ENCODE results near the gene NFYA. TPM values are rescaled to one million over a fixed set of nuclear protein-coding genes. Genes with fewer than 3 reads are reported as not detected.

Gene NFYA
- total and polyA plus RNA-seq, 9 of the 15 experiments (the other 6 are each of a cell fraction or from before 2014, with no cell fraction given) = 7.3 to 37.1 (median 21.8) TPM

DNA sequence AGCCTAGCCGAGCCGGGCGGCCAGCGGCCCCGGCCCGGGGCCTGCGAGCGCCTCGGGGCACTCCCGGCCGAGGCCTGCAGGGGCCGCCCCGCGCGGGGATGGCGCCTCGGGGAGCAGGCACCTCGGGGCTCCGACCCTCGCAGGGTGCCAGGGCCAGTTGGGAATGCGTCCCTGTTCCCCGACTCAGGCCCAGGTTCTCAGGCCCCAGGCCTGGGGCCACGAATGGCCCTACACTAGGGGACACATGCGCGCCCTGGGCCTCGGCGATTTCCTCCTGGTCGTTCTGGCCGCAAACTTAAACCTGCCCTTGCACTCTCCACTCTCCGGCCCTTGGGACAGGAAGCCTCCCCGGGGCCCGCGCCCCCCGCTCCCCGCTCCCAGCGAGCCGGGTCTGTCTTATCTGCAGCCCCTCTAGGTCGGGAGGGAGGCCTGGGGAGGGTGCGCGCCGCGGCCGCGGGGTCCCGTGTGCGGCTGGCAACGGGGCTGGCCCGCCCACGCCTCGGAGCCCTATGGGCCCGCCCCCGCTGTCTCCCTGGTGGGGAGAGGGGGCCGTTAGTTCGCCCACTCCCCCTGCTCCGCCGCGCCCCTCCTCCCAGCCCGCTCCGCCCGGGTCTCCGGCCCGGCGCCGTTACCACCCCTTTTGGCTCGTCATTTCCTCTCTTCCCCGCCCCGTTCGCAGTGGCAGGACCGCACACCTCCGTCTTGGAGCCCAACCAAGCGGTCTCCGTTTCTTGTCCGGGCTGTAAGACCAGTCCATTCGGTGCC is 611 bp downstream of the NFYA start (continued):
- TF ChIP-seq ILF3 (IDR thresholded peaks at IDR 0.05; ENCODE audit: borderline replicate concordance) = peak; percentile 22; the same call in 1 of the 2 replicates
- 0 out of 2 replicates have a peak, but pooled peaks have one; percentile 34 for TF ChIP-seq TRIM28 (IDR thresholded peaks at IDR 0.05)
- TF ChIP-seq NR1H2 (CRISPR knock-in tag; IDR thresholded peaks at IDR 0.05) = 0 out of 2 replicates have a peak, but pooled peaks have one; percentile 70
- TF ChIP-seq, protein P1, sequence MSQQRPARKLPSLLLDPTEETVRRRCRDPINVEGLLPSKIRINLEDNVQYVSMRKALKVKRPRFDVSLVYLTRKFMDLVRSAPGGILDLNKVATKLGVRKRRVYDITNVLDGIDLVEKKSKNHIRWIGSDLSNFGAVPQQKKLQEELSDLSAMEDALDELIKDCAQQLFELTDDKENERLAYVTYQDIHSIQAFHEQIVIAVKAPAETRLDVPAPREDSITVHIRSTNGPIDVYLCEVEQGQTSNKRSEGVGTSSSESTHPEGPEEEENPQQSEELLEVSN (IDR thresholded peaks at IDR 0.05; ENCODE audit: borderline replicate concordance in 1 of 2, extremely low read depth in 1 of 2, insufficient read depth in 1 of 2, insufficient read length in 1 of 2, low read depth in 1 of 2, low read length in 1 of 2, poor library complexity in 1 of 2, severe bottlenecking in 1 of 2) = peak in 1 of 2 experiments; percentile 8
- TF ChIP-seq, protein P2, sequence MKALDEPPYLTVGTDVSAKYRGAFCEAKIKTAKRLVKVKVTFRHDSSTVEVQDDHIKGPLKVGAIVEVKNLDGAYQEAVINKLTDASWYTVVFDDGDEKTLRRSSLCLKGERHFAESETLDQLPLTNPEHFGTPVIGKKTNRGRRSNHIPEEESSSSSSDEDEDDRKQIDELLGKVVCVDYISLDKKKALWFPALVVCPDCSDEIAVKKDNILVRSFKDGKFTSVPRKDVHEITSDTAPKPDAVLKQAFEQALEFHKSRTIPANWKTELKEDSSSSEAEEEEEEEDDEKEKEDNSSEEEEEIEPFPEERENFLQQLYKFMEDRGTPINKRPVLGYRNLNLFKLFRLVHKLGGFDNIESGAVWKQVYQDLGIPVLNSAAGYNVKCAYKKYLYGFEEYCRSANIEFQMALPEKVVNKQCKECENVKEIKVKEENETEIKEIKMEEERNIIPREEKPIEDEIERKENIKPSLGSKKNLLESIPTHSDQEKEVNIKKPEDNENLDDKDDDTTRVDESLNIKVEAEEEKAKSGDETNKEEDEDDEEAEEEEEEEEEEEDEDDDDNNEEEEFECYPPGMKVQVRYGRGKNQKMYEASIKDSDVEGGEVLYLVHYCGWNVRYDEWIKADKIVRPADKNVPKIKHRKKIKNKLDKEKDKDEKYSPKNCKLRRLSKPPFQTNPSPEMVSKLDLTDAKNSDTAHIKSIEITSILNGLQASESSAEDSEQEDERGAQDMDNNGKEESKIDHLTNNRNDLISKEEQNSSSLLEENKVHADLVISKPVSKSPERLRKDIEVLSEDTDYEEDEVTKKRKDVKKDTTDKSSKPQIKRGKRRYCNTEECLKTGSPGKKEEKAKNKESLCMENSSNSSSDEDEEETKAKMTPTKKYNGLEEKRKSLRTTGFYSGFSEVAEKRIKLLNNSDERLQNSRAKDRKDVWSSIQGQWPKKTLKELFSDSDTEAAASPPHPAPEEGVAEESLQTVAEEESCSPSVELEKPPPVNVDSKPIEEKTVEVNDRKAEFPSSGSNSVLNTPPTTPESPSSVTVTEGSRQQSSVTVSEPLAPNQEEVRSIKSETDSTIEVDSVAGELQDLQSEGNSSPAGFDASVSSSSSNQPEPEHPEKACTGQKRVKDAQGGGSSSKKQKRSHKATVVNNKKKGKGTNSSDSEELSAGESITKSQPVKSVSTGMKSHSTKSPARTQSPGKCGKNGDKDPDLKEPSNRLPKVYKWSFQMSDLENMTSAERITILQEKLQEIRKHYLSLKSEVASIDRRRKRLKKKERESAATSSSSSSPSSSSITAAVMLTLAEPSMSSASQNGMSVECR (CRISPR knock-in tag; IDR thresholded peaks at IDR 0.05) = peak; percentile 54; the same call in 1 of the 2 replicates
- TF ChIP-seq, protein P3, sequence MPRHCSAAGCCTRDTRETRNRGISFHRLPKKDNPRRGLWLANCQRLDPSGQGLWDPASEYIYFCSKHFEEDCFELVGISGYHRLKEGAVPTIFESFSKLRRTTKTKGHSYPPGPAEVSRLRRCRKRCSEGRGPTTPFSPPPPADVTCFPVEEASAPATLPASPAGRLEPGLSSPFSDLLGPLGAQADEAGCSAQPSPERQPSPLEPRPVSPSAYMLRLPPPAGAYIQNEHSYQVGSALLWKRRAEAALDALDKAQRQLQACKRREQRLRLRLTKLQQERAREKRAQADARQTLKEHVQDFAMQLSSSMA (CRISPR knock-in tag; IDR thresholded peaks at IDR 0.05) = 0 out of 2 replicates have a peak, but pooled peaks have one; percentile 77
- peak; percentile 85 for TF ChIP-seq FUS (optimal IDR thresholded peaks at IDR 0.05; ENCODE audit: low read depth, low read length)
- TF ChIP-seq ZFX (CRISPR knock-in tag; IDR thresholded peaks at IDR 0.05) = peak; percentile 98
- no peak for TF ChIP-seq BDP1 (IDR thresholded peaks at IDR 0.05; ENCODE audit: insufficient read depth, insufficient read length)
- TF ChIP-seq, protein P4, sequence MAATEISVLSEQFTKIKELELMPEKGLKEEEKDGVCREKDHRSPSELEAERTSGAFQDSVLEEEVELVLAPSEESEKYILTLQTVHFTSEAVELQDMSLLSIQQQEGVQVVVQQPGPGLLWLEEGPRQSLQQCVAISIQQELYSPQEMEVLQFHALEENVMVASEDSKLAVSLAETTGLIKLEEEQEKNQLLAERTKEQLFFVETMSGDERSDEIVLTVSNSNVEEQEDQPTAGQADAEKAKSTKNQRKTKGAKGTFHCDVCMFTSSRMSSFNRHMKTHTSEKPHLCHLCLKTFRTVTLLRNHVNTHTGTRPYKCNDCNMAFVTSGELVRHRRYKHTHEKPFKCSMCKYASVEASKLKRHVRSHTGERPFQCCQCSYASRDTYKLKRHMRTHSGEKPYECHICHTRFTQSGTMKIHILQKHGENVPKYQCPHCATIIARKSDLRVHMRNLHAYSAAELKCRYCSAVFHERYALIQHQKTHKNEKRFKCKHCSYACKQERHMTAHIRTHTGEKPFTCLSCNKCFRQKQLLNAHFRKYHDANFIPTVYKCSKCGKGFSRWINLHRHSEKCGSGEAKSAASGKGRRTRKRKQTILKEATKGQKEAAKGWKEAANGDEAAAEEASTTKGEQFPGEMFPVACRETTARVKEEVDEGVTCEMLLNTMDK (IDR thresholded peaks at IDR 0.05; ENCODE audit: borderline replicate concordance, insufficient read depth, low read depth, low read length, poor library complexity, severe bottlenecking) = peak; percentile 1
- TF ChIP-seq DPF2 (IDR thresholded peaks at IDR 0.05) = peak; percentile 51; the same call in 1 of the 2 replicates
- TF ChIP-seq POLR2AphosphoS5 (IDR thresholded peaks at IDR 0.05; ENCODE audit: control insufficient read depth, insufficient read depth, low read depth, low read length) = peak; percentile 97
- 0 out of 2 replicates have a peak, but pooled peaks have one; percentile 6 for TF ChIP-seq CHCHD3 (CRISPR knock-in tag; IDR thresholded peaks at IDR 0.05)
- no peak for TF ChIP-seq BACH1 (tag; IDR thresholded peaks at IDR 0.05)
- TF ChIP-seq ZNF445 (CRISPR knock-in tag; IDR thresholded peaks at IDR 0.05; ENCODE audit: low read depth) = no peak
- TF ChIP-seq TEAD4 (IDR thresholded peaks at IDR 0.05; ENCODE audit: low read length) = peak; percentile 43; the same call in 1 of the 2 replicates
- no peak for TF ChIP-seq TEAD4 (CRISPR knock-in tag; IDR thresholded peaks at IDR 0.05; ENCODE audit: borderline replicate concordance)
- TF ChIP-seq TBP (optimal IDR thresholded peaks at IDR 0.05; ENCODE audit: low read depth, low read length) = peak; percentile 84
- TF ChIP-seq BRD9 (IDR thresholded peaks at IDR 0.05; ENCODE audit: low read depth, partially characterized antibody) = peak; percentile 73

Data from K562 (cell line).